Testis (tissue), 3 donors: Measurements from ENCODE around the gene SMAD3. TPM values are rescaled to one million over a fixed set of nuclear protein-coding genes. Genes with fewer than 3 reads are reported as not detected.

Experiments
- DNase-seq: peaks from one replicate; pipeline ENCODE4 v3.0.0-alpha.2; 2019
- H3K27ac ChIP-seq, 2 donors: fragments of 200-600 bp; sonication (generic); one replicate each; pipeline ENCODE4 v1.5.1; 2019
- H3K27me3 ChIP-seq: fragments of 200-600 bp; sonication (generic); one replicate; pipeline ENCODE4 v1.5.1; 2019
- H3K36me3 ChIP-seq: fragments of 200-600 bp; sonication (generic); one replicate; pipeline ENCODE4 v1.5.1; 2017; ENCODE audit warnings: low read depth; ENCODE audit errors: missing control alignments
- H3K4me1 ChIP-seq: fragments of 200-600 bp; sonication (generic); one replicate; pipeline ENCODE4 v1.5.1; 2019
- H3K4me3 ChIP-seq, 2 donors: fragments of 200-600 bp; sonication (generic); one replicate each; pipeline ENCODE4 v1.5.1; 2017 to 2019
- H3K9me3 ChIP-seq: fragments of 200-600 bp; sonication (generic); one replicate; pipeline ENCODE4 v1.5.1; 2017
- CTCF ChIP-seq, 3 experiments: fragments of 450-650 bp in 2 of 3; fragments of 200-600 bp in 1 of 3; sonication (generic) in 1 of 3; IDR thresholded peaks; one replicate each; pipeline ENCODE4 v1.5.1; 2016 to 2019; ENCODE audit warnings: antibody characterized with exemption in 3 of 3, mild to moderate bottlenecking in 2 of 3, moderate library complexity in 1 of 3
- POLR2A ChIP-seq: fragments of 450-650 bp; IDR thresholded peaks from one replicate; pipeline ENCODE4 v1.6.1; 2017; ENCODE audit warnings: antibody characterized with exemption, mild to moderate bottlenecking, moderate library complexity
- WGBS, 2 donors: methylation state at CpG; one replicate each; pipeline ENCODE4 v1.1.5; 2018; 5-methylcytosine and 5-hydroxymethylcytosine counted together
- intact Hi-C: fragments of 100-400 bp; cut with DNase I; formaldehyde crosslinking; loops from one replicate; pipeline ENCODE4 v1.15.1; 2023; ENCODE audit warnings: low total_unique reads
- polyA plus RNA-seq: library from polyadenylated mRNA; stranded (reverse); fragments of 350-450 nt; fragmentation: Illumina TruSeq; extraction: RNeasy Lipid Tissue Mini Kit (QIAGEN cat#74804); gene quantifications from one replicate; pipeline ENCODE4 v1.2.3, GENCODE V29; 2014; ENCODE audit warnings: low read depth, low replicate concordance; ENCODE audit not compliant: insufficient read depth
- total RNA-seq, 2 donors: library from RNA; depleted of rRNA; stranded (reverse); fragments of >200 nt; gene quantifications; one replicate each; pipeline ENCODE4 v1.2.3, GENCODE V29; 2016

Gene SMAD3
- total and polyA plus RNA-seq, 3 donors from 2014 or later, result 11.4 to 31.6 (median 18.7) TPM

- Histone ChIP-seq H3K4me1 (no peaks in the 10 kb centered on the region), H3K9me3 (no peaks in the 10 kb centered on the region), H3K36me3 (no peaks in the 10 kb centered on the region), H3K27ac (no peak overlapping the region), H3K27me3 (no peaks in the 10 kb centered on the region), H3K4me3 (no peak overlapping the region)
- intact Hi-C loops, result no loop called here
- no peak for DNase-seq
- WGBS, 2 donors, result 91 to 100% methylated on average over 3 of the region's 3 CpGs
- no peak for TF ChIP-seq POLR2A
- no peak for TF ChIP-seq CTCF (IDR thresholded peaks at IDR 0.05)
These were observed 109.0 kb downstream of the SMAD3 start for GRCh38 chr15:67174446-67174845.

GRCh38 chr15:67174864-67175573 lies 109.6 kb downstream of the SMAD3 start:
- no peaks in the 10 kb centered on the region for H3K27me3 ChIP-seq
- no peak for DNase-seq
- TF ChIP-seq POLR2A (no peak), CTCF (IDR thresholded peaks at IDR 0.05) (no peak)
- no peaks in the 10 kb centered on the region for H3K9me3 ChIP-seq
- H3K4me3 ChIP-seq, result no peak overlapping the region
- H3K4me1 ChIP-seq, result no peaks in the 10 kb centered on the region
- no peaks in the 10 kb centered on the region for H3K36me3 ChIP-seq
- no peak overlapping the region for H3K27ac ChIP-seq
- intact Hi-C loops, result no loop called here
- WGBS, 2 donors, result 90 to 92% methylated on average over 9 of the region's 9 CpGs

- intact Hi-C loops, result no loop called here
- no peaks in the 10 kb centered on the region for H3K36me3 ChIP-seq
- no peak overlapping the region for H3K4me3 ChIP-seq
- no peaks in the 10 kb centered on the region for H3K27me3 ChIP-seq
- H3K9me3 ChIP-seq, result no peaks in the 10 kb centered on the region
- TF ChIP-seq CTCF (IDR thresholded peaks at IDR 0.05) (no peak), POLR2A (no peak)
- 92% methylated on average over 3 to 11 of the region's 11 CpGs for WGBS, 2 donors
- DNase-seq, result peak; percentile 37
- H3K4me1 ChIP-seq, result no peaks in the 10 kb centered on the region
- no peak overlapping the region for H3K27ac ChIP-seq
These were observed 110.3 kb downstream of the SMAD3 start for GRCh38 chr15:67175643-67176071.

GRCh38 chr15:67176195-67176971 lies 111.0 kb downstream of the SMAD3 start:
- H3K27ac ChIP-seq, result no peak overlapping the region
- H3K27me3 ChIP-seq, result no peaks in the 10 kb centered on the region
- H3K9me3 ChIP-seq, result no peaks in the 10 kb centered on the region
- H3K4me3 ChIP-seq, result no peak overlapping the region
- DNase-seq, result no peak
- no peak for TF ChIP-seq POLR2A
- TF ChIP-seq CTCF (IDR thresholded peaks at IDR 0.05), result no peak
- intact Hi-C loops, result no loop called here
- 83 to 86% methylated on average over 14 of the region's 14 CpGs for WGBS, 2 donors
- H3K36me3 ChIP-seq, result no peaks in the 10 kb centered on the region
- no peaks in the 10 kb centered on the region for H3K4me1 ChIP-seq
